ENCODE results near the gene SLC5A4.

DNA sequence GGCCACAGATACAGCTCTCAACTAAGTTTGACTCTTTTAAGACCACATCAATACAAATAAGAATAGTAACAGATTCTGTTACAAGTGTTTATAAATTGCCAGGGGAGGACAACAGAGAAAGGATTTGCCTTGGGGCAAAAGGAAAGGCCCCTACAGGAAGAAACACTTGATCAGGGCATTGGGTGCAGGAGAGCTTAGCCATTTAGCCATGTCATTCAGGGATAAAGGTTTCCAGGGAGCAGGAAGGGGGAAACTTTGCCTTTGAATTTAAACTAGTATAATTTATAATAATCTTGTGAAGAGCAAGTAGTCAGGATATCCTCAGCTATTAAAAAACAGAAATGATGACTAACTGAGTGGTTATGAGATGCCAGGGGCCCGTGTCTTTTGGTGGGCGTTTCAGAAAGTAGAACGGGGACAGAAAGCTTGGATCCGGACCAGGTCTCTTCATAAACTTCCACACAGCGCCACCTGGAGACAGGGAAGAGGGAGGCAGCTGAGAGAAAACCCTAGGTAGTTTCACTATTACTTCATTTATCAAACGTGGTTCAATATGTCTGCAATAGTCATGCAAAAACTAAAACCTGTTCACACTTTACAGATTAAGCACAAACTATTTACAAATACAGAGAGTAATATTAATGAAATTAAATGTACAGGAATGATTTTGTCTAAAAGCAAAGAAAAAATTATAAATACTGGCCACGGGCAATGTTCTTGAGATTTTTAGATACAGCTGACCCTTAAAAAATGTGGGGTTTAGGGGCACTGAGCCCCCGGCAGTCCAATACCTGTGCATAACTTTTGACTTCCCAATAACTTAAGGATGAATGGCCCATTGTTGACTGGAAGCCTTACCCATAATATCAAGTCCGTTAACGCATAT, 11.0 kb upstream of the SLC5A4 start:
- TF ChIP-seq, protein P1, sequence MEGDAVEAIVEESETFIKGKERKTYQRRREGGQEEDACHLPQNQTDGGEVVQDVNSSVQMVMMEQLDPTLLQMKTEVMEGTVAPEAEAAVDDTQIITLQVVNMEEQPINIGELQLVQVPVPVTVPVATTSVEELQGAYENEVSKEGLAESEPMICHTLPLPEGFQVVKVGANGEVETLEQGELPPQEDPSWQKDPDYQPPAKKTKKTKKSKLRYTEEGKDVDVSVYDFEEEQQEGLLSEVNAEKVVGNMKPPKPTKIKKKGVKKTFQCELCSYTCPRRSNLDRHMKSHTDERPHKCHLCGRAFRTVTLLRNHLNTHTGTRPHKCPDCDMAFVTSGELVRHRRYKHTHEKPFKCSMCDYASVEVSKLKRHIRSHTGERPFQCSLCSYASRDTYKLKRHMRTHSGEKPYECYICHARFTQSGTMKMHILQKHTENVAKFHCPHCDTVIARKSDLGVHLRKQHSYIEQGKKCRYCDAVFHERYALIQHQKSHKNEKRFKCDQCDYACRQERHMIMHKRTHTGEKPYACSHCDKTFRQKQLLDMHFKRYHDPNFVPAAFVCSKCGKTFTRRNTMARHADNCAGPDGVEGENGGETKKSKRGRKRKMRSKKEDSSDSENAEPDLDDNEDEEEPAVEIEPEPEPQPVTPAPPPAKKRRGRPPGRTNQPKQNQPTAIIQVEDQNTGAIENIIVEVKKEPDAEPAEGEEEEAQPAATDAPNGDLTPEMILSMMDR (IDR thresholded peaks at IDR 0.05; ENCODE audit: low read depth, low read length) = peak; percentile 90
- no peak for TF ChIP-seq EZH2phosphoT487 (IDR thresholded peaks at IDR 0.05; ENCODE audit: low read depth)
